HG03439 (cell line): ENCODE measurements around the gene NT5C3B.

ENCODE experiments used
- ATAC-seq: cut with Tn5 transposase; IDR thresholded peaks from one replicate; pipeline ENCODE4 v1.9.1; 2021; ENCODE audit warnings: mild to moderate bottlenecking, moderate library complexity; ENCODE audit not compliant: unreplicated experiment

NT5C3B gene

DNA sequence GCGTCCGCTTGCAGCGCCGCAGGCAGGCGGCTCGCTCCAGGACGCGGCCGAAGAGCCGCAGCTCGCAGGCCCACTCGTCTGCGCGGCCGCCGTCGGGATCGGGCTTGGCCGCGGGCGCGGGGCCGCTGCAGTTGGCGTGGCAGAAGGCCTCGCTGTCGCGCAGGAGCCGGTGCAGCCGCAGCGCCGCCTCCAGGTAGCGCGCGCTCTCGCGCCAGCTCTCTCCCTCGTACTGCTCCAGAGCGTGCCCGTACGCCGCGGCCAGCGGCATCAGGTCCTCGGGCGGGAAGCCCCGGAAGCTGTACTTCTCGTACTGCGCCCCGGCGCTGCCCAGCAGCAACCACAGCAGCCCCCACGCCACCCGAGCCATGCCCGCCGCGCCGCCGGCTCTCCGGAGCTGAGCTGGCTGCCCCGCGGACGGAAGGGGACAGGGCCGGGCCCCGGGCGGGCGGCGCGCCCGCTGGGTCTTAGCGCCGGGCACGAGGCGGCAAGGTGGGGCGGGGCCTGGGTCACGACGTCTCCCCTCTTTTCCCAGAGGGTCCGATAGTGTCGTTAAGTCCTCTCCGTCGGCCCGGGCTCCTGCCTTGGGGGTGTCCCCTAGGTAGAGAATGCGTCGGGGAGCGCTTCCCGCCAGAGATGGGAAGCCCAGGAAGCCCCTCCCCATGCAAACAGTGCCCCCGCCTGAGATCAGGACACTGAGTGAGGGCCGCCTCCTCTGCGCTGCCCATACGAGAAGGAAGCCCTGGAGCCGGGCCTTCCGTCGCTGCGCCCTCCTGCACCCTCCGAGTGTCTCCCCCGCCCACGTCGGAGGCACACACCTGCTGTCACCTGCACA is 24.3 kb downstream of the NT5C3B start, which contains the start of gene P3H4:
P3H4 (minus strand) TSS at position 401 of the 832 bp plus-strand sequence; CDS start at position 367, 34 bp downstream.
- no peak for ATAC-seq

- no peak for ATAC-seq
These were observed 25.1 kb downstream of the NT5C3B start for GRCh38 chr17:41810659-41811548.

- ATAC-seq, result no peak
These were observed 29.2 kb downstream of the NT5C3B start for GRCh38 chr17:41806685-41807445.

GRCh38 chr17:41803049-41804020 is 32.7 kb downstream of the NT5C3B start:
- ATAC-seq, result no peak

DNA sequence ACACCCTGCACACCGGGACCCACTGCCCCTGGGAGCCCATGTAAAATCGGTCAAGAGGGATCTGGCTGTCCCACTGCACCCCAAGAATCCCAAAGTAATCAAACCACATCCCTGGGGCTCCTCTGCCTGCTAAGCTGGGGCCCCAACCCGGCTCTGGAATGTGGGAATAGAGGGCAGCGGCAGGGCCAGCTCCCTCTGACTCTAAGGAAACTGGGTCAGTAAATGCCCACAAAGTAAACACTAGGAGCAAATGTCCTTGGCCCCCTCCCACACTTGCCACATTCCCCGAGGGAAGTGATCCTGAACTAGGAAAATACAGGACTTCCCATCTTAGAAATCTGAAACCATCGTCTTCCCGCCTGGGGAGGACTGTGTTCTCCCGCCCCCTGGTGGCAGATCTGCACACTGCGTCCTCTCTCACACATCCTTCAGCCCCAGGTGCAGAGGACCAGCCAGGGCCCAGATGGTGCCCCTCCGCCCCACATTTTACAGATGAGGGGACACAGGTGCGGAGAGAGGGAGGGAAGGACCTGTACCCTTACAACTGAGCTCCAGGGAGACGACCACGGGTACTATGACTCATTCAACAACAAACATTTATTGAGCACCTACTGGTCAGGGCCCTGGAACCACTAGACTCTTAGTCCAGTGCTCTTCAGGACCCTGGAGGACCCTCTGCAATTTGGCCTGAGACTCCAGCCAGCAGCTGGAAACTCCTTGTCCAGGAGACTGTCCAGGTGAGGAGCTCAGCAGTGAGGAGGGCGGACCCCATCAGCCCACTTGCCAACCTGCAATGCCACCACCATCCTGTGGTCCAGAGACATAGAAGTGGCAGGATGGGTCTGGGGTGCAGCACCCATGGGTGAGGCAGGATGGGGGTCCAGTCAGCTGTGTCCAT is 34.4 kb downstream of the NT5C3B start:
- no peak for ATAC-seq

DNA sequence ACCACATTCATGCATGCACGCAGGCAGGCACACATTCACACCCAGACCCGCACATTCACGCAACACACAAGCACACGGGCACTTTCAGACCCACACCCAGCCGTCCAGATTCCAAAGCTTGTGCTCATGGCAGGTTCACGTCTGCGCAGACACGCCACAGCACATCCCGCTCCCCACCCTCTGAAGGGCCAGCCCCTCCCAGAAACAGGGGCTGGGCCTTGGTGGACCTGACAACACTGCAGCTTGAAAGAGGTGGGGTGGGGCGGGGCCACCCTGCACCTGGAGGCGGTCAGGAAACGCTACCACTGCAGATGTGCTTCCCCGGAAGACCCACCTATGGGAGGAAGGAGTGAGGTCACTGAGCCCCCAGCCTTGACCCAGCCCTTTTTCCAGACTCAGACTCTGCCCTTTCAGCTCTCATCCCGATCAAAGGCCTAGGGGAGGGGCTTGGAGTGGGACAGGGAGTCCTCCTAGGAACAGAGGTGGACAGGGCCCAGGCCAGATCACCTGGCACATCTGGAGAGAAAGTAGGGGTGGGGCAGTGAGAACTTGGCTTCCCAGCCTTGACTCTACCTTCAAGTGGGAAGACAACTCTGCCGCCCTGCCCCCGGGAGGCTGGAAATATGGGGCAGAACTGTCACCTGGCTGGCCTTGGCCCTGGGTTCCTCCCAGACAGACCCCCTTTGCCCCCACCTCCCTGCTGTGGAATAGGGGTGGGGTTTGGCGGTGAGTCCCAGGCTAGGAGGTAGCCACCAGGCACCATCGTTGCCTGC is 35.2 kb downstream of the NT5C3B start:
- ATAC-seq, result no peak

GRCh38 chr17:41799366-41799765 is 36.7 kb downstream of the NT5C3B start:
- no peak for ATAC-seq

DNA sequence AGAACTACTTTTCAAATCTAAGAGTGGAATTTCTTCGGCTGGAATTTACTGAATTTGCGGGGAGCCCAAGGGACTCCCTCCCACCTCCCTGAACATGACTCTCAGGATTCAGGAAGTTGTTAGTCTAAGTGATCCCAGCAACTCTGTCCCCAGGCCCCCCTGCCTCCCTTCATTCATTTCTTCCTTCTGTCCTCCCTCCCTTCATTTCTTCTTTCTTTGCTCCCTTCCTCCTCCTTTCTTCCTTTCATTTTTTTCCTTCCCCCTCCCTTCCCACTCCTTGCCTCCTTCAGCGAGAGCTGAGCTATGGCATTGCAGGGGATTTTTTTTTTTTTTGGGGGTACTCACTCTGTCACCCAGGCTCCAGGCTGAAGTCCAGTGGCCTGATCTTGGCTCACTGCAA is 38.7 kb downstream of the NT5C3B start:
- ATAC-seq, result no peak

DNA sequence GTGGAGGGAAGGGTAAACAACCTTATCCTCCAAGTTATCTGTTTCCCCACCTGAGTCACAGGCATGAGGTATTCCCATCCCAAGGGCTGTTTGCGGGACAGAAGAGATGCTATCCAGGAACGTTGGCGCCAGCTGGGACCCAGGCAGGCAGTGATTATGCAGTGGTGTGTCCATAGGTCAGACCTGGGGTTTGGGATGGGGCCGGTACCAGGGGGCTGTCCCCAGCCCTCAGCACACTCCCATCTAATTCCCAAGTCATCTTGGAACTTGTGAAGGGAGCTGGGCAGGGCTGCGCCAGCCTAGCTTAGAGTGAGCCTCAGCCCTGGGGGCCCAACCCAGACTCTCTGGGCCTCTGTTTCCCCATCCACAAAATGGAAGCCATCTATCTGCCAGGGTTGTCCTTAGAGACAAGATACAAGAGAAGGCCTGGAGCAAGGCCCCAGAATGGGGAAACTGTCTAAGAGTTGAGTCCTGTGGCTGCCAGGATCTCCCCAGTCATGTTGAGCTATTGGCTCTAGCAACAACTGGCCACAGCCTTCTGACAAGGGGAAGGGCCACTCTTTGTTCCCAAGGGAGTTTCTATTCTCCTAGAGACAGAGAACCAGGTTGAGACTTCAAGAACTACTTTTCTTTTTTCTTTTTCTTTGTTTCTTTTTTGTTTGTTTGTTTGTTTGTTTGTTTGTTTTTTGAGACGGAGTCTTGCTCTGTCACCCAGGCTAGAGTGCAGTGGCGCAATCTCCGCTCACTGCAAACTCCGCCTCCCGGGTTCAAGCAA is 39.7 kb downstream of the NT5C3B start:
- ATAC-seq, result no peak

DNA sequence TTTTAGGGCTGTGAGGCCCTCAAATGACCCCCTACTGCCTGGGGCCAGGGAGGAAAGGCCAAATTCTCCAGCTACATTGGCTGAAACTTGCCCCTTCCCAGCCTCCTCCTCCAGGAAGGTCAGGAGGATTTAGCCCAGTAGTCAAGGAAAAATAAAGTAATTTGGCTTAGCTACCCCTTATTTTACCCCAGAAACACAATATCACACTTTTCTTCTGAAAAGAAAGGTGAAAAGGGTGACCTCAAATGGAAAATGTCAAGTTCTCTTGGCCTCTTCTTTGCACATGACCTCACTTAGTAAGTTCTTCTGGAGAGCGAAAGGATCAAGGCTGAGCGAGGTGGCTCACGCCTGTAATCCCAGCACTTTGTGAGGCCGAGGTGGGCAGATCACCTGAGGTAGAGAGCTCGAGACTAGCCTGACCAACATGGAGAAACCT is 41.5 kb downstream of the NT5C3B start:
- ATAC-seq, result no peak

DNA sequence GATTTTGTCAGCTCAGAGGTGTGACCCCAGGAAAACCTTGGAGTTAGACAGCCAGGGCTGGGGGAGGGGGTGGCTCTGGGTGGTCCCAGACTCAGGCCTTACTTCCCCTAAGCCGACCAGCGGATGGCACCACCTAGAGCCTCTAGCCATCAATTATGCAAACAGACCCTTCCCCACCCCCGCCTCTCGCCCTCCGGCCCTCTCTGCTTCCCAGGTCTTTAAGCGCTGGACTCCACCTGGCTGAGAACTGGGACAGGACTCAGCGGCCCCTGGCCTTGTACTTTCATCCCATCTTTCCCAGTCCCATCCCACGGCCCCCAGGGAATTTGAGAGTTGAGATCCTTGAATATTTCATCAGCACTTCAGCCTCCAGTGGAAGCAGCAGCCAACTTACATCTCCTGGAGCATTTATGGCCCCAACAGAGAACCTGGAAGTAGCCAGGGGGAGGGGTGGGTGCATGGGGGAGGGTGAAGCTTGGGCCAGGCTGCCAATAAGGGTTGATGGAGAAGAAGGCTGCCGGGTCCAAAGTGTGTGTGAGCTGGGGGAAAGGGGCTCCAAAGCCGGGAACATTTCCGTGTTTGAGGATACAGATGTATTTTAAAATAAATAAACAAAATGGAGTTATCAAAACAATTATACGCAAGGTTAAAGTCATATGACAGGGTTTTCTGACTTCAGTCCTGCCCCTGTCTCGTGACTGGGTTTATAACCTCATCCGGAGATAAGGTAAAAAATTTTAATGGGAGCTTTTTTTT is 42.1 kb downstream of the NT5C3B start:
- no peak for ATAC-seq

DNA sequence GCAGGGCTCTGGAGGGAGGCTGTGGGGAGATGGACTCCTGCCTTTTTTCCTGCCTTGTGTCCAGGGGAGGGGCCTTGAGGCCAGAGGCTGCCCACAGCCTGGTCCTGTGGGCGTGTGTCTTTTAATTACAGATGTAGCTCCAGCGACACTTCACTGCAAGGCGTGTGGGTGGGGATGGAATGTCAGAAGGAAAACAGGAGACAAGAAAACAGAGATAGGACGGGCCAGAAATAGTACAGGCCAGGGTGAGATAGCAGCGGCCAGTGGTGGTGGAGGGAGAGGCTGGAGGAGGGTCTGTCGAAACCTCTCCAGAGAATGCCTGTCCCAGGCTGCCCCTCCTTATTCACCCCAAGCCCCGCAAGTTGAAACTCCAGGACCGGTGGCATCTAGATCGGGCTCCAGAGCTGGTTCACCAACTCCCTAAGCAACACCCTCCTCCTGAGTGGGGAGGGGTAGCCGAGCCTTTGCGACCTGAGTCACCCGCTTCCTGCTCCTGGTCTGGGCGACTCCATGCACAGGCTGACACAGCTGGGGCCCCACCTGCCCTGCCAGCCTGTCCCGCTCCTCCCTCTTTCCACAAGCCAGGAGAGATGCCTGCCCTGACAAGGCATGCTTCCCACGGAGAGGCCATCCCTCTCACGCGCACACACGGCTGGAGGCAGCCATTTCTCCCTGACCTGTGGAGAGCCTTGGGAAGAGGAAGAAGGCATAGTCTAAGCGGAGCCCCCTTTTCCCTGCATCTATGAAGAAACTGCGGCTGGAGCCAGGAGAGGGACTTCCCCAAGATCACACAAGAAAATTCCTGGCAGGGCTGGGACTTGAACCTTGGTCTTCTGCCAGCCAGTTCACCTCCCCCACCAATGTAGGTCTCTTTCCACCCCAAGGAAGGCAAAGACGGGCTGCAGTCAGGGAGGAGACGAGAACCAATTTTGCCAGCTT is 42.9 kb downstream of the NT5C3B start:
- no peak for ATAC-seq

DNA sequence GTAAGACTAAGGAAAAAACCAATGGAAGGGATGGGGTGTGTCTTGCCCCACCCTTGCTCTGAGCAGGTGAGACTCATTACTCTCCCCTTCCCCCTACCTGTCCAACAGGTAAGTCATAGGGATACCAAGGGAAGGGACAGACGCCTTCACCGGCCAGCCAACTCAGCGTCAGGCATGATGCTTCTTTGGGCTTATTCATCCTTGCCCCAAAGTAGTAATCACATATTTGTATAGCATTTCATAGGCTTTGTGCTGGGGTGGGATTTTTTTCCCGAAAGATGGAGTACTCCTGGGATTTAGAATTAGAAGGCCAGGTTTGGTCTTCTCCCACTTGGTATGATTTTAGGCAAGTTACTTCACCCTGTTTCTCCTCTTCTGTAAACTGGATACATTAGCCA is 49.0 kb downstream of the NT5C3B start:
- ATAC-seq, result no peak

- peak; percentile 81 for ATAC-seq
These were observed 49.6 kb downstream of the NT5C3B start, which contains the start of gene JUP for GRCh38 chr17:41786227-41787020. JUP (minus strand) TSS chr17:41786711; CDS start chr17:41771854, 14,857 bp downstream.

DNA sequence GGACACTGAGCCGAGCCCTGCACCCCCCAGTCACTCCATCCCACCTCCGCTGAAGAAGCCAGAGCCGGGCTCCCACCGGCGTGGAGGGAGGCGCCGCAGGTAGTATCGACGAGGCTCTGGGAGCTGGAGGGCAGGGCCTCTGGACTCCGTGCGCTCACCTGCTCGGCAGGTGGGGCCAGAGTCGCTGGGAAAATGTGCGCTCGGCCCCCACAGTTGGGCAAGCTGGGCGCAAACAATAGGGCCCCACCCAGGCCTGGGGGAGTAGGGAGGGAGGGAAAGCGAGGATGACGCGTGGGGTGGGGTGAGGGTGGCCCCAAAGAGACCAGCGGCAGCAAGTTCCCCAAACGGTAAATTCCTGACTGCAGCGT is 50.2 kb downstream of the NT5C3B start:
- no peak for ATAC-seq
